Activated naive CD8-positive, alpha-beta T cell treated with anti-CD3 and anti-CD28 coated beads for 36 hours (primary cell): ENCODE measurements around the gene UBTD2. TPM values are rescaled to one million over a fixed set of nuclear protein-coding genes. Genes with fewer than 3 reads are reported as not detected.

Experiments used
- DNase-seq: peaks from one replicate; pipeline ENCODE4 v3.0.0; 2021
- H3K27ac Mint-ChIP-seq: one replicate; pipeline ENCODE4 v1.8.0; 2022; ENCODE audit warnings: mild to moderate bottlenecking, moderate library complexity, mixed read lengths
- H3K27me3 Mint-ChIP-seq: one replicate; pipeline ENCODE4 v1.8.0; 2022; ENCODE audit warnings: mild to moderate bottlenecking, mixed read lengths
- H3K36me3 Mint-ChIP-seq: one replicate; pipeline ENCODE4 v1.8.0; 2021; ENCODE audit warnings: mild to moderate bottlenecking, mixed read lengths
- H3K4me1 Mint-ChIP-seq: one replicate; pipeline ENCODE4 v1.8.0; 2021; ENCODE audit warnings: mixed read lengths
- H3K4me3 Mint-ChIP-seq: one replicate; pipeline ENCODE4 v1.8.0; 2022; ENCODE audit warnings: mild to moderate bottlenecking, moderate library complexity, mixed read lengths
- H3K9me3 Mint-ChIP-seq: one replicate; pipeline ENCODE4 v1.8.0; 2022; ENCODE audit warnings: mixed read lengths
- total RNA-seq, 2 experiments: library from RNA; stranded (reverse); gene quantifications; one replicate each; pipeline ENCODE4 v1.2.3, GENCODE V29; 2021

UBTD2 gene
- total RNA-seq, 2 experiments from 2014 or later = 8.3 to 9.1 TPM

DNA sequence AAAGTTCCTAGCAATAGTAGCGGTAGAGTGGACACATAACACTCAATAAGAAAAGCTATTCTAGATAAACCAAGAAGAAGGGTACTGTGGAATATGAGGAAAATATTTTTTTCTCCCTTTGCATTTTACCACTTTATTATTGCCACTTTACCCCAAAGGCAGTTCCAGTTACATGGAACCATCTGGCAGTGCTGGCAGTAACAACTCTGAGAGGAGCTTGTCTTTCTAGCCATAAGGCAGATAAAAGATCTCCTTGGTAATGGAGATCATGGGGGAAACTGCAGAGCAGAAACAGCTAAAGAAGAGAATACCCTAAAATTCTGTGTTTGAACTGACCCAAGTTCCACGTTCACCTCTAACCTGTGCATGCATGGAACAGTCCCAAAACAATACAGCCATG is 38.5 kb downstream of the UBTD2 start:
- no peak for DNase-seq
- Mint-ChIP-seq H3K4me3 (no peak overlapping the region), H3K9me3 (peaks cover 5% of the 10 kb centered on the region), H3K36me3 (peaks cover 25% of the 10 kb centered on the region), H3K27me3 (no peaks in the 10 kb centered on the region), H3K27ac (no peak overlapping the region), H3K4me1 (peaks cover 8% of the 10 kb centered on the region)

DNA sequence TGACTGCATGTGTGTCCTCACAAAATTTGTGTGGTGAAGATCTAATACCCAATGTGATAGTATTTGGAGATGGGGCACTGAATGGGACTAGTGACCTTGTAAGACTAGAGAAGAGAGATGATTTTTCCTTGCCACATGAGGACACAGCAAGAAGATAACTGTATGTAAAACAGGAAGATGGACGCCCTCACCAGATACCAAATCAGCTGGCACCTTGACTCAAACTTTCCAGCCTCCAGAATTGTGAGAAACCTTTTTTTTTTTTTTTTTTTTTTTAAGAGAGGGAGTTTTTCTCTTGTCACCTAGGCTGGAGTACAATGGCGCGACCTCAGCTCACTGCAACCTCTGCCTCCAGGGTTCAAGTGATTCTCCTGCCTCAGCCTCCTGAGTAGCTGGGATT is 40.3 kb downstream of the UBTD2 start:
- Mint-ChIP-seq H3K36me3 (peaks cover 13% of the 10 kb centered on the region), H3K27ac (no peak overlapping the region), H3K9me3 (no peaks in the 10 kb centered on the region), H3K4me1 (peaks cover 12% of the 10 kb centered on the region), H3K4me3 (no peak overlapping the region), H3K27me3 (no peaks in the 10 kb centered on the region)
- DNase-seq = peak; percentile 12

DNA sequence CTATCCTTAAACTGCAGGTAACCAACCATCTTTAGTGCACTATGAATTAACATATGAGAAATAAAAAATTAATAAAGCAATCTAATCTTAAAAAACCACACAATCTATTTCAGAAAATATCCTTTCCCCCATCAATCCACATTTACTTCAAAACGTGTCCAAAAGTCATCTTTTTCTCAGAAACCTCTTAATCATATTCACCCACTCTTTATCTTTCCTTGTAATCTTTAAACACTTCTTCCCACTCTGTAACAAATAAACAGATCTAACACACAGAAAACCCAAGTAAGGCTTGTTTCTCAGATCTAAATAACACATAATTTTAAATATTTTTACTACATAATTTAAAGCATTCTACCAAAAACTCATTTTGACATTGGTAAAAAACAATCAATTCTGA is 45.2 kb downstream of the UBTD2 start:
- H3K27ac Mint-ChIP-seq = peak overlapping the region; percentile 9
- H3K4me3 Mint-ChIP-seq = no peak overlapping the region
- peaks cover 31% of the 10 kb centered on the region for H3K4me1 Mint-ChIP-seq
- no peak for DNase-seq
- H3K9me3 Mint-ChIP-seq = no peaks in the 10 kb centered on the region
- H3K36me3 Mint-ChIP-seq = peaks cover 4% of the 10 kb centered on the region
- no peaks in the 10 kb centered on the region for H3K27me3 Mint-ChIP-seq

DNA sequence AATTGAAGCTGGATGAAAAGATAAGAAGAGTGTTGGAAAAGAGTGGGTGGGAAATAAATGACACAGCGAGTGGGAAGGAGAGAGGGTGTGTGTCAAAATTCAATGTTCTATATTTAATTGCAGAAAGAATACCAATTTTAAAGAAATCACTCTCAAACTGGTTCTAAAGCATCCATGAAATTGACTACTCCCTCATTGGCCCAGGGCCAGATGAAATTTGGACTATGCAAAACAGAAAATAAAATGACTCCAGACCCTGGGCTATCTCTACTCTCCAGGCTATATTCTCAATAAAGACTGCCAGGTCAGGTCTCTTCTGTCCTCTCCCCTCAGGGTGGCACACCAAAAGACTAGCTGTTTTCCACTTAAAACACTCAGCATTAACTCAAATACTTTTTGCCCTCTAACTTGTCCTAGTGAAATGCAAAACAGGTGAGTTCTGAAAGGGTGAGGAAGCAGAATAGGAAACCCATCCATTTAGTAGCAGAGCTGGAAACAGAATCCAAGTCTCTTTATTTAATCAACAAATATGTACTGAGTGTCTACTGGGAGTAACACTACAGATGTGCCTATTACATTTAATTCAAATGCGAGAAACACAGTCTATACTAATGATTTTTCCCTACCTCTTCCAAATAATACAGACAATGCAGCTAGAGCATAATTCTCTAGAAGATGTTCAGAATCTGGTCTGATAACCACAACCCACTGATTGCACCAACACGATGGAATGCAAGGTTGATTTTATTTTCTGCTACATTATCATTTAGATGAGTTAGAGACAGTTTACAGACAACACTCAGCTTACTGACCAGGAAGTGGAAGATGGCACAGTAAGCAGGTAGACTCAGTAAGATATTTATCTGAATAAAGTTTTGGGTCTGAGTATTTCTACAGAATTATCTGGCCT is 47.5 kb downstream of the UBTD2 start:
- Mint-ChIP-seq H3K4me3 (no peak overlapping the region), H3K9me3 (no peaks in the 10 kb centered on the region), H3K4me1 (peaks cover 35% of the 10 kb centered on the region), H3K36me3 (peaks cover 15% of the 10 kb centered on the region), H3K27me3 (no peaks in the 10 kb centered on the region), H3K27ac (no peak overlapping the region)
- DNase-seq = no peak

DNA sequence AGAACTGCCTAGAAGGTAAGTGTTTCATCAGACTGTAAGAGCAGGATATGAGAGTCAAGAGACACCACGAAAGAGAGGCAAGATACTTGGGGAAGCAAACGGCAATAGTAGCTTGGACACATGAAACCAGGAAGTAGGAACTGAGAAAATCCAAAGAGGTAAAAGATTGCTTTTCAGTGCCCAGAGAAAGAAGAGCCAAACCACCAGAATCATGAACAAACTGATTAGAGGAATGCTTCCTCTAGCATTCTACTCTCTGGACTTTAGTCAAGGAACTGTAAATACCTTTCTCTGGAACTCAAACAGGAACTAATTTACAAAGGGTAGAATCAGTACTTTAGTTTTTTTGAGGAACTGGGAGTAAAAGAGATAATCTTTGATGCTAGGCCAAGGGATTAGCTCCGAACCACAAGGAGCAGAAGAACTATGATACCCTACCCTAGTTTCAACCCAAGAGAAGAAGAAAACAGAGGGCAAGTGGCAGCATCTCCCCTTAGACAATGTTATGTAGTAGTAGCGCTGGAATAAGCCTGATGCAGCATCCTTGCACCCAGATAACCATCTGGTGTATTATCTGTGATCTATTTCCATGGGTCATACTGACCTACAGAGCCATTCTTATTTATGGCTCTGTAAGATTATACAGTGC is 48.3 kb downstream of the UBTD2 start:
- no peak for DNase-seq
- no peak overlapping the region for H3K4me3 Mint-ChIP-seq
- no peaks in the 10 kb centered on the region for H3K27me3 Mint-ChIP-seq
- H3K9me3 Mint-ChIP-seq = no peaks in the 10 kb centered on the region
- H3K4me1 Mint-ChIP-seq = peaks cover 35% of the 10 kb centered on the region
- peaks cover 19% of the 10 kb centered on the region for H3K36me3 Mint-ChIP-seq
- peak overlapping the region; percentile 44 for H3K27ac Mint-ChIP-seq

DNA sequence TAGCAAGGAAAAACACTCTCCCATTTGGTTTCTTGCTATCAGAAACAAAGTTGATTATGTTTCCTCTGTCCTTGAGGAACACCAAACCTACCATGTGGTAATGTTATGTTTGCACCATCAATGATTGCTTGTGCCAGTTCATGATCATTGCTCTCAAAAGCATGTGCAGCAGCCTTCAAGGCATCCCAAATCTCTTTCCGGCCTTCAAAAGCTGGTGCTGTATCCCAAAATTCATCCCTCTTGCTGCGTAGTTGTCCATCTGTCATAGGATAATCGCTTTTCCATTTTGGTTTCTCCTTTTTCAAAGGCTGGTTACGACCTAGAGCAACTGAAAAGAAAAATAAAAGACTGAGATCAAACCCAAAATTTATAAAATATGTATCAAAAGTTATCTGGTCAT is 49.5 kb downstream of the UBTD2 start:
- Mint-ChIP-seq H3K27ac (no peak overlapping the region), H3K4me3 (no peak overlapping the region), H3K27me3 (no peaks in the 10 kb centered on the region), H3K9me3 (peaks cover 2% of the 10 kb centered on the region), H3K36me3 (peaks cover 26% of the 10 kb centered on the region), H3K4me1 (peaks cover 42% of the 10 kb centered on the region)
- no peak for DNase-seq

DNA sequence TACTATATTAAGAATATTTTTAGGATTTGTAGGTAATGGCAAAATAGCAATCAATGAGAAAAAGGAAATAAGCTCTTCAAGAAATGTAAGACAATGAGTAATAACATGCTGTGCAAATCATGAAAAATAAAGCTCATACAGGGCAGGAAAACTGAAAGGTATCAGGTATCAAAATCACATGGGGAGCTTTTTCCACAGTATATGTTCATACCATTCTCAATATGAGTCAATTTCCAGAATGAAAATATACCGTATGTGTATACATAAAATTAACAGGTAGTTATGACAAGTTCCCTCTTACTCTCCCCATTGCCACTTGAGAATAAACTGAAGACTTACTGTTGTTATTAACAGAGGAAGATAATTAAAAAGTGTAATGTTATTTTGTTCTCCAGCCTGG is 53.7 kb downstream of the UBTD2 start:
- Mint-ChIP-seq H3K36me3 (peaks cover 41% of the 10 kb centered on the region), H3K4me1 (peaks cover 26% of the 10 kb centered on the region), H3K27me3 (no peaks in the 10 kb centered on the region), H3K9me3 (peaks cover 2% of the 10 kb centered on the region), H3K4me3 (no peak overlapping the region), H3K27ac (peak overlapping the region; percentile 65)
- no peak for DNase-seq

DNA sequence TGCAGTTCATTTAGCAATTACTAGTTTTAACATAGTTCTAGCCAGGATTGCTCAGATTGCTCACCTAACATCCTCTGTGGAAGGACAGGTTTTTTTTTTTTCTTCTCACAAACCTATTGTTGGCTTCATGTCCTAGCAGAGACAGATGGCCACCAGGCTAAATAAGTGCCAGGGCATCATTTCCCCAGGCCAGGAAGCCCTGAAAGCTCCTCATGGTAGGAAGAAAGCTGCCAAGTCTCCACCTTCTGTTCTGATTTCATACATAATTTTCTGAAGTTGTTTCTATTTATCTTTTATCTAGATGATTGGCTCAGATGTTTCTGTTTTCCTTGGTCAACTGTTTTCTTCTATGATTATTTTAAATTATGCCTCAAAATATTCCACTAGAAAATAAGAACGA is 58.6 kb downstream of the UBTD2 start:
- Mint-ChIP-seq H3K4me1 (peaks cover 40% of the 10 kb centered on the region), H3K4me3 (peak overlapping the region; percentile 25), H3K27ac (peak overlapping the region; percentile 89), H3K9me3 (peaks cover 3% of the 10 kb centered on the region), H3K27me3 (no peaks in the 10 kb centered on the region), H3K36me3 (peaks cover 53% of the 10 kb centered on the region)
- no peak for DNase-seq

DNA sequence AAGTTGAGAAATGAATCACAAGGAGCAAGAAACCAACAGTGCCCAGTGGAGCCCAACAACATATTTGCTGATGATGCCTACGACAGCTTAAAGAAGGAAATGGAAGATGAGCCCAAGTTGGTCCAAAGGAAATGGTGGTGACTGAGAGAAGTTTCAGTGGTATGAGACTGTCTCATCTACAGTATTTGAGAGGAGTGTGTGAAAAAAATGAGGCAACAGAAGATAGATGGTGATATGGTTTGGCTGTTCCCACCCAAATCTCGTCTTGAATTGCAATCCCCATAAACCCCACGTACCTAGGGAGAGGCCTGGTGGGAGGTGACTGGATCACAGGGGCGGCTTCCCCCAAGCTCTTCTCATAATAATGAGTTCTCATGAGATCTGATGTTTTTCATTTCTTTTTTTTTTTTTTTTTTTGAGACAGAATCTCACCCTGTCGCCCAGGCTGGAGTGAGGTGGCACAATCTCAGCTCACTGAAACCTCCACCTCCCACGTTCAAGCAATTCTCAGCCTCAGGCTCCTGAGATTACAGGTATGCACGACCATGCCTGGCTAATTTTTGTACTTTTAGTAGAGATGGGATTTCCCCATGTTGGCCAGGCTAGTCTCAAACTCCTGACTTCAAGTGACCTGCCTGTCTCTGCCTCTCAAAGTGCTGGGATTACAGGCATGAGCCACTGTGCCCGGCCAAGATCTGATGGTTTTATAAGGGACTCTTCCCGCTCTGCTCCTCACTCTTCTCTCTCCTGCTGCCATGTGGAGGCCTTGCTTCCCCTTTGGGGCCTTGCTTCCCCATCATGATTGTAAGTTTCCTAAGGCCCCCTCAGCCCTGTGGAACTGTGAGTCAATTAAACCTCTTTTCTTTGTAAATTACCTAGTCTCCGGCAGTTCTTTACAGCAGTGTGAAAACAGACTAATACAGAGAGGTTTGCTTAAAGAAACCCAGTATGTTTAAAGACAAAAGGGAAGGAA is 59.4 kb downstream of the UBTD2 start:
- peak; percentile 60 for DNase-seq
- H3K36me3 Mint-ChIP-seq = peaks cover 57% of the 10 kb centered on the region

DNA sequence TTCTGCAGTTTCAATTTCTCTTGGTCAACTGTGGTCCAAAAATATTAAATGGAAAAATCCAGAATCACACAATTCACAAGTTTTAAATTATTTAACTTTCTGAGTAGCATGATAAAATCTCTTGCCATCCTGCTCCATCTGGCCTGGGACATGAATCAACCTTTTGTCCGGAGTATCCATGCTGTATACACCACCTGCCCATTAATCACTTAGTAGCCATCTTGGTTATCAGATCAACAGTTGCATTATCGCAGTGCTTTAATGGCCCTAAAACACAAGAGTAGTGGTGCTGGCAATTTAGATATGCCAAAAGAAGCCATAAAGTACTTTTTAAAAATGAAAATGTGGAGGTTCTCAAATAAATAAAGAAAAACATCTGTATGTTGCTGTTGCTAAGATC is 64.3 kb downstream of the UBTD2 start:
- no peaks in the 10 kb centered on the region for H3K27me3 Mint-ChIP-seq
- no peak overlapping the region for H3K4me3 Mint-ChIP-seq
- DNase-seq = no peak
- peaks cover 51% of the 10 kb centered on the region for H3K36me3 Mint-ChIP-seq
- H3K9me3 Mint-ChIP-seq = peaks cover 11% of the 10 kb centered on the region
- H3K4me1 Mint-ChIP-seq = peaks cover 22% of the 10 kb centered on the region
- no peak overlapping the region for H3K27ac Mint-ChIP-seq

More for the DNA sequence above, 59.4 kb downstream of the UBTD2 start:
- peak overlapping the region; percentile 89 for H3K27ac Mint-ChIP-seq
- peak overlapping the region; percentile 30 for H3K4me3 Mint-ChIP-seq
- H3K4me1 Mint-ChIP-seq = peaks cover 33% of the 10 kb centered on the region
- peaks cover 8% of the 10 kb centered on the region for H3K9me3 Mint-ChIP-seq
- no peaks in the 10 kb centered on the region for H3K27me3 Mint-ChIP-seq

DNA sequence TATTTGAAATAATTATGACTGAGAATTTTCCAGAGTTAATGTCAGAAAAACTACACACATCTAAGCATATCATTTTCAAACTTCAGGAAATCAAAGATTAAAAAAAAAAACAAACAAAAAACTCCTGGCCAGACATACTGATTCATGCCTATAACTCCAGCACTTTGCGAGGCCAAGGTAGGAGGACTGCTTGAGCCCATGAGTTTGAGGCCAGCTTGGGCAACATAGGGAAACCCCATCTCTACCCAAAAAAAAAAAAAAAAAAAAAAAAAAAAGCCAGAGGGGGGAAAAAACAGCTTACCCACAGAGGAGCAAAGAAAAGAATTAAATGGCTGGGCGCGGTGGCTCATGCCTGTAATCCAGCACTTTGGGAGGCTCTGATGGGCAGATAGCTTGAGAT is 67.2 kb downstream of the UBTD2 start:
- no peak overlapping the region for H3K4me3 Mint-ChIP-seq
- H3K36me3 Mint-ChIP-seq = peaks cover 37% of the 10 kb centered on the region
- DNase-seq = no peak
- H3K4me1 Mint-ChIP-seq = peaks cover 5% of the 10 kb centered on the region
- no peaks in the 10 kb centered on the region for H3K27me3 Mint-ChIP-seq
- H3K27ac Mint-ChIP-seq = no peak overlapping the region
- peaks cover 8% of the 10 kb centered on the region for H3K9me3 Mint-ChIP-seq

DNA sequence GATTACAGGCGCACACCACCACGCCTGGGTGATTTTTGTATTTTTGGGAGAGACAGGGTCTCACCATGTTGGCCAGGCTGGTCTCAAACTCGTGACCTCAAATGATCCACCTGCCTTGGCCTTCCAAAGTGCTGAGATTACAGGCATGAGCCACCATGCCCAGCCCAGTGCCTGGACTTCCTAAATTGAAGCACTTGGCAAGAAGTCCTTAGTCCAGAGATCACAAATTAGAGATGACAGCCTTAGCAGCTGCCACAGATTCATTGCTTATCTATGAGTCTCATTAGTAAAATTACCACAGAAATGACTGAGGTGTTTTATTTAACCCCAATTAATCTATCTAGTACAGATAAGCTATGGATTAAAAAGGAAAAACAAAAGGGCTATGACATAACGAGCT is 70.4 kb downstream of the UBTD2 start:
- H3K9me3 Mint-ChIP-seq = no peaks in the 10 kb centered on the region
- no peak overlapping the region for H3K27ac Mint-ChIP-seq
- H3K4me1 Mint-ChIP-seq = peaks cover 5% of the 10 kb centered on the region
- no peak for DNase-seq
- peaks cover 14% of the 10 kb centered on the region for H3K36me3 Mint-ChIP-seq
- H3K4me3 Mint-ChIP-seq = no peak overlapping the region
- no peaks in the 10 kb centered on the region for H3K27me3 Mint-ChIP-seq

DNA sequence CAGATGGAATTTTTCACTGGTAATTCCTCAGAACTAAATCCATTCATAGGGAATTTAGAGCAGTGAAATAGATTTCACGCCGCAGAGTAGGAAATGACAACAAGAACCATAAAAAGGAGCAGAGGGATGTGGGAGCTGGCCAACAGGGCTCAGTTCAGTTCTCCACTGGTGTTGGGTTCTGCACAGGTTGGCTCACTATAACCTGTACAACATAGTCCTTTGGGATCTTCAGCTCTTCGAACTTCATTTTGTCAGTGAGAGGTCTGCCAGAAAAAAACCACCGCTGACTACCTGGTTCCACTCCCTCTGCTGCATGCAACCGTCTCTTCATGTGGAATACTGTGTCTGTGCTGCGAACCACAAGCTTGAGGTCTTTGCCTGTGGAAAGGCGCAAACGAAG is 71.9 kb downstream of the UBTD2 start:
- Mint-ChIP-seq H3K4me1 (peaks cover 14% of the 10 kb centered on the region), H3K4me3 (no peak overlapping the region), H3K27ac (no peak overlapping the region), H3K9me3 (no peaks in the 10 kb centered on the region), H3K36me3 (peaks cover 9% of the 10 kb centered on the region), H3K27me3 (no peaks in the 10 kb centered on the region)
- no peak for DNase-seq

DNA sequence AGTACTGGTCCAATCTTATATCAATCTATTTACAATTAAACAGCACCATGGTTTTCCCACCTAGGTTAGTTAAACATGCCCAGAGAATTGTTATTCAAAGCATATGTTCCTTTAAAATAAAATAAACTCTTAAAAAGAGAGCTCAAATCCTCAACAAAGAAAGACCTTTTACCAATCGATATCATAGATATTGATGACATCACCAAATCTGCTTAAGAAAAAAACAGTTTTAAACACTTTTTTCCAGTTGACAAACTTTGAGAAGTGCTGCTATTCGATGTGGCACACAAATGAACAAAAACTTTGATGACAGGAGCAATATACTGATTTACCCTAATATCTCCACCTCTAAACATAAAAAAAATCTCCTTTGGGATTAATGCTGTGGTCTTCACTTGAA is 73.8 kb downstream of the UBTD2 start:
- Mint-ChIP-seq H3K4me3 (no peak overlapping the region), H3K4me1 (peaks cover 12% of the 10 kb centered on the region), H3K9me3 (no peaks in the 10 kb centered on the region), H3K36me3 (peaks cover 9% of the 10 kb centered on the region), H3K27ac (no peak overlapping the region), H3K27me3 (no peaks in the 10 kb centered on the region)
- DNase-seq = no peak

DNA sequence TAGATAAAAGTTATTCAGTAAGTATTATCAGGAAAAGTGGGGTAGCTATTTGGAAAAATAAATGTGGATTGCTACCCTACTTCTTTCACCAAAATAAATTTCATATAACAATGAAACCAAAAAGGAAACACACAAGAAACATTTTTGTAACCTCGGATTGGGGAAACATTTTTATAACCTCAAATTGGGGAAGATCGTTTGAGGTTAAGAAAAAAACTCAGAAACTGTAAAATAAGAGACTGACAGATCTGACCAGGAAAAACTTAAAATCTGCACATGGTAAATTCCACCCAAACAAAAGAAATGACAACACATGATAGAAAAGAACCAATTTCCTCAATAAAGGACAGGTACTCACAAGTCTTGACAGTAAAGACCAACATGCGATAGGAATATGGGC is 76.1 kb downstream of the UBTD2 start:
- no peaks in the 10 kb centered on the region for H3K27me3 Mint-ChIP-seq
- no peaks in the 10 kb centered on the region for H3K9me3 Mint-ChIP-seq

More for the DNA sequence above, 76.1 kb downstream of the UBTD2 start:
- peaks cover 12% of the 10 kb centered on the region for H3K4me1 Mint-ChIP-seq
- peaks cover 9% of the 10 kb centered on the region for H3K36me3 Mint-ChIP-seq
- DNase-seq = no peak
- H3K4me3 Mint-ChIP-seq = no peak overlapping the region
- H3K27ac Mint-ChIP-seq = no peak overlapping the region
